ENCODE results near the gene VIPR2.
"Not testable (repeated sequence)": the region's sequence is repeated elsewhere in the genome, so short reads cannot be mapped to it uniquely, and the experiment has no call there.

DNA sequence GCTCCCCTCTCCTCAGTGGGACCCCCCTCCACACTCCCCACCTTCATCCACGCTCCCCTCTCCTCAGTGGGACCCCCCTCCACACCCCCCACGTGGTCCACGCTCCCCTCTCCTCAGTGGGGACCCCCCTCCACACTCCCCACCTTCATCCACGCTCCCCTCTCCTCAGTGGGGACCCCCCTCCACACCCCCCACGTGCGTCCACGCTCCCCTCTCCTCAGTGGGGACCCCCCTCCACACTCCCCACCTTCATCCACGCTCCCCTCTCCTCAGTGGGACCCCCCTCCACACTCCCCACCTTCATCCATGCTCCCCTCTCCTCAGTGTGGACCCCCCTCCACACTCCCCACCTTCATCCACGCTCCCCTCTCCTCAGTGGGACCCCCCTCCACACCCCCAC, 146.4 kb downstream of the VIPR2 start:
- TF ChIP-seq POLR2AphosphoS5, POLR2A, SPI1, TAF1, POU2F2 (IDR thresholded peaks at IDR 0.05; ENCODE audit: low read depth, low read length): not testable (repeated sequence)
